Activated CD4-positive, CD25-positive, alpha-beta regulatory T cell treated with anti-CD3 and anti-CD28 coated beads, Interleukin-2, amount 50 U/mL, for 24 hours (primary cell): ENCODE results near the gene MCEMP1.

Source experiments
- ATAC-seq, 2 donors: fragments of 150-1000 bp; cut with Tn5 transposase; one replicate each; pipeline ENCODE4 v1.10.0; 2021; ENCODE audit warnings: mild to moderate bottlenecking in 1 of 2, moderate library complexity in 1 of 2

The MCEMP1 gene

GRCh38 chr19:7676854-7677253 is at the start of gene MCEMP1:
MCEMP1 (plus strand) TSS chr19:7677090; CDS start chr19:7677121, 31 bp downstream.
- ATAC-seq: no peak

GRCh38 chr19:7627166-7627565 is 49.7 kb upstream of the MCEMP1 start:
- no peak for ATAC-seq

- no peak for ATAC-seq
Measured at GRCh38 chr19:7628589-7629311, 48.1 kb upstream of the MCEMP1 start.

DNA sequence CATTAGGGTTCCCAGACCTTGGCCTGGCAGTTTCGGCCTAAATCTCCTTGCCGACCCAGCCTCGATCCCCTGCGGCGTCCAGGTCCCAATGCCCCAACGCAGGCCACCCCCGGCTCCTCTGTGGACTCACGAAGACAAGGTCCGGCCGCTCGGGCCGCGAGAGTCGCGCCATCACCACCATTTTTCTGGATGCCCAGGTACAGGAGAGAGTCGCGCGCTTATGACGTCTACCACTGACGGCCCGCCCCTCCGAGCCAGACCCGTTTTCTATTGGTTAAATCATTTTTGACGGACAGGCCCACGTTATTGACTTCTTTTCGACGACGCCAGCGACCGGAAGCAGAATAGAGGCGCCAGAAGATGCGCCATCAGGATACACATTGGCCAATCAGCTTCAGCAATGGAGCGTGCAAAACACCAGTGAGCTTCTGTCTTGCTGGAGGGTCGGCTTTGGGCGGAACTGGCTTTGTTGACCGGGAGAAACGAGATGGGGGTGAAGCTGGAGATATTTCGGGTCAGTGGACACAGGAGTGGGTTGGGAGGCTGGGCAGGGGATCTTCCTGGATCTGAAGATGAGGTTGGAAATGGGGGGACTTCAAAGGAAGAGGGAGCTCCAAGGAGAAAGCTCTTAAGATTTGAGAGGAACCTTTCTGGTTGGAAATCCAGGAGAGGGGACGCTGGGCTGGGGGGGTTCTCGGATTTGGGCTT is 47.4 kb upstream of the MCEMP1 start, which contains the start of the genes PET100 and XAB2:
Gene PET100 (plus strand): TSS at position 447 of the 708 bp plus-strand sequence. CDS start 41 bp downstream, at position 488.
Gene XAB2 (minus strand): TSS at position 199 of the 708 bp plus-strand sequence. CDS start 18 bp downstream, at position 181.
- peak; percentile 99 to 100 for ATAC-seq

DNA sequence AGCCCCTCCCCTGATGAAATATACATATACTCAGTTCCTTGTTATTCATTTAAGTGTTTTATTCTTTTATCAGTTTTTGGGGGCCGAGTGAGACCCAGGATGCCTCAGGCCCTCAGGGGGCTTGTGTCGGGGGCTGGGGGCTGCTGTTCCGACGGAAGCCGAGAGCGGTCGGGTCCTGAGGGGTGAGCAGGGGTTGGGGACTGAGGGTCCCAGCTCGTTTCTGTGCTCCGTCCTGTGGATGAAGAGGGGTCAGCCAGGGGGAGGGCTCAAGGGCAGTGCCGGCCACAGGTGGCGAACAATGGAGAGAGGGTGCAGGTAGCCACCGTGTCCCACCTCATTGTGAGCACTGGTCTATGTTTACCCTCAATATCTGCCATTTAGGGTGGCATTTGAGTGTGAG is 45.3 kb upstream of the MCEMP1 start:
- ATAC-seq: no peak

DNA sequence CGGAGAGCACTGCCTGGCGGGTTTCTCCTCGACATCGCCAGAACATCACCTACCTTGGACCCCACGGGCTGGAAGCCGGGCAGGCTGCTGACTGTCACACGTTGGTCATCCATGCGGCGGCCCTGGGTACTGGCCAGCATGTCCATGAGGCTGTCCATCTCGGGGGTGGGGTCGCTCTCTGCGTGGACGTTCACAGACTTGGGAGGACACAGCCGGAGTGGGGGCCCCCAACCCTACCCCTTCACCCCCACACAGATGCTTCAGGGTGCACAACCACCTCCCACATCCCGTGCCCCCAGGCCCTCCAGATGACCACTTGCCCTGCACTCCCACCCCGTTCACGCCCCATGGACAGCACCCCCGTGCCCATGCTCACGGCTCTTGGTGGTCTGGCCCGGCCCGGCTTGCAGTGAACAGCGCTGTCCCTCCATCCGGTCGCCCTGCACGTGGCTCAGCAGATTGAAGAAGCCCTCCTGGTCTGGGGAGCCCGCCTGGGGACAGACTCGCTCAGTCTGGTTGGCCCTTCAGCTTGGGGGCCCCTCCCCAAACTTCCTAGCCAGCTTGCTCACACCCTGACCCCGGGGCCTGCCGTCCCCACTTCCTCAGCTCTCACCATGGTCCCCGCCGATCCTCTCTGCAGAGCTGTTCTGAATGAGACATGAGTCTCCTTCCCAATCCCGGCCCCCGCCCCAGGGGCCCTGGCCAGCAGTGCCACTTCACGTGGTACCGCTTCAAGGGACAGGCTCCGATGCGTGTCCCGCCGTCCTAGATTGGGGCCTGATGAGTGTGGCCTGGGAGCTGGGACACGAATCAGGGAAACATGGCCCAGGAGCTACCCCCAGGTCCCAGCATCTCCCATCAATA is 44.3 kb upstream of the MCEMP1 start:
- no peak for ATAC-seq

- no peak for ATAC-seq
Measured at GRCh38 chr19:7633698-7634097, 43.2 kb upstream of the MCEMP1 start, which contains the start of gene PCP2. PCP2 (minus strand) TSS chr19:7633719; CDS start chr19:7633457, 262 bp downstream.

- no peak for ATAC-seq
Measured at GRCh38 chr19:7635670-7636069, 41.2 kb upstream of the MCEMP1 start.

GRCh38 chr19:7636317-7636690 is 40.6 kb upstream of the MCEMP1 start:
- ATAC-seq: no peak

- ATAC-seq: peak; percentile 94 to 95
Measured at GRCh38 chr19:7636691-7637373, 40.1 kb upstream of the MCEMP1 start, which contains the start of gene STXBP2. STXBP2 (plus strand) TSS chr19:7637110; CDS start chr19:7637150, 40 bp downstream.

DNA sequence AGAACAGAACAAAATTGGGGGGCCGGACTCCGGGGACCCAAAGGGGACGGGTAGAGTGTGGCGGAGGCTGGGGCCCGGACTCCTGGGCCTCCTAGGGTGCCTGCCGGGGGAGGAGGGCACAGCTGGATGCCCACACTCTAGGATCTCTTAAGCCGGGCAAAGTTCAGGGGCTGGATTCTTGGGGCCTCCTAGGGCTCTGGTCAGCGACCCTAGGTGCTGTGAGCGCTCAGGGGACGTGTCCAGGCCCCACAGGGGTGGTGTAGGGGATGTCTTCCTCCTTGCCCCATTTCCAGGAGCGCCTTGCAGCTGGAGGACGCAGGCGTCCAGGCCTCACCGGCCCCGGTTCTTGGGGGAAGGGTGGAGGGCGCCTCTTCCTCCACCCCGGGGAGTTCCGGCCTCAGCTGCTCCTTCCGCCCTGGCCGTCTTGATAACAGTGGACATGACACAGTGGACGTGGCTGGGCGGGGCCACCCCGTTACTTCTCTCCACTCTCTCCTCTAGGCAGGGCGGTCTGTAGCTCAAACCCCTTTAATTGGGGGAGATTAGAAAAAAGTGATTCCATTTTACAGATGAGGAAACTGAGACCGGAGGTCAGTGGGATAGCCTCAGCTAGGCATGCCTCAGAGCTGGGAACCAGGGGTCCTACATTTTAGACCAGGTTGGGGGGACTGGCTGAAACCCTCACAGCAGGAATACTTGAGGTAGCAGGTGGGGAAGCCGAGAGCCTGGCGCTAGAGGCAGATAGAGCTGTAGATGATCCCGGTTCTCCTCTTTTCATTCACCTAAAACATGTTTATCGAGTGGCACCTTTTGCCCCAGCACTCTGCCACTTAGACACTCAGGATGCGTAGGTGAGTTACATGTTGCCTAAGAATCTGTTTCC is 39.3 kb upstream of the MCEMP1 start:
- peak; percentile 15 to 18 for ATAC-seq

GRCh38 chr19:7638802-7639465 is 38.0 kb upstream of the MCEMP1 start:
- no peak for ATAC-seq

DNA sequence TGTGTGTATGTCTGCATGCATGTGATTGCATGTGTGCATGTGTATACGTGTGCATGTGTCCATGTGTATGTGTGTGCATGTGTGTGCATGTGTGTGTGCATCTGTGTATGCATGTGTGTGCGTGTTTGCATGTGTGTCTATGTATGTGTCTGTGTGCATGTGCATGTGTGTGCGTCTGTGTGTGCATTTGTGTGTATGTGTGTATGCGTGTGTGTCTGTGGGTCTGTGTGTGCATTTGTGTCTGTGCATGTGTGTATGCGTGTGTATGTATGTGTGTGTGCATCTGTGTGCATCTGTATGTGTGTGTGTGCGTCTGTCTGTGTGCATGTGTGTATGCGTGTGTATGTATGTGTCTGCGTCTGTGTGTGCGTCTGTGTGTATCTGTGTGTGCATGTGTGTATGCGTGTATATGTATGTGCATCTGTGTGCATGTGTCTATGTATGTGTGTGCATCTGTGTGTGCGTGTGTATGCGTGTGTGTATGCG is 37.0 kb upstream of the MCEMP1 start:
- ATAC-seq: no peak

- ATAC-seq: no peak
Measured at GRCh38 chr19:7640803-7641202, 36.1 kb upstream of the MCEMP1 start.

GRCh38 chr19:7641290-7642276 is 35.3 kb upstream of the MCEMP1 start:
- no peak for ATAC-seq

DNA sequence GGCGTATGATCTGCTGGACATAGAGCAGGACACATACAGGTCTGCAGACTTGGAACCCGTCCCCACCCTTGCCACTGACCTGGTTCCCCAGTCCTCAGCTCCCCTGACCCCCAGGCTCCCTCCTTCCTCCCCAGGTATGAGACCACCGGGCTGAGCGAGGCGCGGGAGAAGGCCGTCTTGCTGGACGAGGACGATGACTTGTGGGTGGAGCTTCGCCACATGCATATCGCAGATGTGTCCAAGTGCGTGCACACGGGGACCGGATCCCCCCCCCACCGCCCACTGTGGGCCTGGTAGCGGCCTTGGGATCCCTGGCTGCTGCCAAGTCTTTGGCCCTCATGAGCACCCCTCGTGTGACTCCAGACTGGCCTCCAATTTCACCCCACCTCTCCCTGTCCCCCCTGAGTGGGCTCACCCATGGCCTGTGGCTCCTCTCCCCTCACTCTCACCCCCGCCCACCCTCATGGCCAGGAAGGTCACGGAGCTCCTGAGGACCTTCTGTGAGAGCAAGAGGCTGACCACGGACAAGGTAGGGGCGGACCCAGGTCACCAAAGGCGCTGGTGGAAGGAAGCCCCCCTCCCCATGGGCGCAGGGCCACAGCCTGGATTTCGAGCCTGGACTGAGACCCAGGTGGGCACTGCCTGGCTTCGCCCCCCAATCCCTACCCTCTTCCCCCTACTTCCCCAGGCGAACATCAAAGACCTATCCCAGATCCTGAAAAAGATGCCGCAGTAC is 34.4 kb upstream of the MCEMP1 start:
- no peak for ATAC-seq

GRCh38 chr19:7643031-7643415 is 33.9 kb upstream of the MCEMP1 start:
- ATAC-seq: no peak
